ENCODE results near the gene UBAP2L.
"Not testable (repeated sequence)": the region's sequence is repeated elsewhere in the genome, so short reads cannot be mapped to it uniquely, and the experiment has no call there.

DNA sequence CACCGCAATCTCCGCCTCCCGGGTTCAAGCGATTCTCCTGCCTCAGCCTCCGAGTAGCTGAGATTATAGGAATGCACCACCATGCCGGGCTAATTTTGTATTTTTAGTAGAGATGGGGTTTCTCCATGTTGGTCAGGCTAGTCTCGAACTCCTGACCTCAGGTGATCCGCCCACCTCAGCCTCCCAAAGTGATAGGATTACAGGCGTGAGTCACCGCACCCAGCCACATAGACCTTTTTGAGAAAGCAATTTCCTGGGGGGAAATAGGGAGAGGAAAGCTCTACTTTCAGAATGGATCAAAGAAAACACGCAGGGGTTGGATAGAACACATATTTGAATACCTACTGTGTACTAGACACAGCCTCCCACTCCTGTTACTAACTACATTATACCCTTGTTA lies 15.0 kb upstream of the UBAP2L start:
- TF ChIP-seq, protein P1, sequence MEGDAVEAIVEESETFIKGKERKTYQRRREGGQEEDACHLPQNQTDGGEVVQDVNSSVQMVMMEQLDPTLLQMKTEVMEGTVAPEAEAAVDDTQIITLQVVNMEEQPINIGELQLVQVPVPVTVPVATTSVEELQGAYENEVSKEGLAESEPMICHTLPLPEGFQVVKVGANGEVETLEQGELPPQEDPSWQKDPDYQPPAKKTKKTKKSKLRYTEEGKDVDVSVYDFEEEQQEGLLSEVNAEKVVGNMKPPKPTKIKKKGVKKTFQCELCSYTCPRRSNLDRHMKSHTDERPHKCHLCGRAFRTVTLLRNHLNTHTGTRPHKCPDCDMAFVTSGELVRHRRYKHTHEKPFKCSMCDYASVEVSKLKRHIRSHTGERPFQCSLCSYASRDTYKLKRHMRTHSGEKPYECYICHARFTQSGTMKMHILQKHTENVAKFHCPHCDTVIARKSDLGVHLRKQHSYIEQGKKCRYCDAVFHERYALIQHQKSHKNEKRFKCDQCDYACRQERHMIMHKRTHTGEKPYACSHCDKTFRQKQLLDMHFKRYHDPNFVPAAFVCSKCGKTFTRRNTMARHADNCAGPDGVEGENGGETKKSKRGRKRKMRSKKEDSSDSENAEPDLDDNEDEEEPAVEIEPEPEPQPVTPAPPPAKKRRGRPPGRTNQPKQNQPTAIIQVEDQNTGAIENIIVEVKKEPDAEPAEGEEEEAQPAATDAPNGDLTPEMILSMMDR (IDR thresholded peaks at IDR 0.05; ENCODE audit: borderline replicate concordance, extremely low read depth, low read length, poor library complexity, severe bottlenecking): not testable (repeated sequence)
- not testable (repeated sequence) for TF ChIP-seq EZH2 (IDR thresholded peaks at IDR 0.05; ENCODE audit: borderline replicate concordance, low read depth, low read length, severe bottlenecking)
